ENCODE results near the gene CA14.

Gene CA14

DNA sequence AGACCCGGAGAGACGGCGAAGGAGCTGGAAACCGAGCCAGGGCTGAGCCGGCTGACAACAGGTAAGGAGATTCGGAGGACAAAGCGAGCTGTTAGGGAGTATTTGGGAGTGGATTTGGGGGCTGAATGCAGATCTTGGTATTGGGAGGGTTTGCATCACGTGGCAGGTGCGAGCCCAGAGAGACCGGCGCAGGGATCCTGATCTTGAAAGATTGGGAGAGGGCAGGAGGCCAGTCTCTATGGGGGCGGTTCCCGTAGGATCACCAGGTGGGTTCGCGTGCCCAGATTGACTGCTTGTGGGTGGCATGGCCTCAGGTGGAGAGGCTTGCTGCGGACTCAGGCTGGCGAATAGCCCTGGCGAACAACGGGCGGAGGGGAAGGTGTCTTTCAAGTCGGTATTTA, 25.0 kb downstream of the CA14 start:
- peaks cover 31% of the 10 kb centered on the region for H3K4me1 Mint-ChIP-seq
- TF ChIP-seq, protein P1, sequence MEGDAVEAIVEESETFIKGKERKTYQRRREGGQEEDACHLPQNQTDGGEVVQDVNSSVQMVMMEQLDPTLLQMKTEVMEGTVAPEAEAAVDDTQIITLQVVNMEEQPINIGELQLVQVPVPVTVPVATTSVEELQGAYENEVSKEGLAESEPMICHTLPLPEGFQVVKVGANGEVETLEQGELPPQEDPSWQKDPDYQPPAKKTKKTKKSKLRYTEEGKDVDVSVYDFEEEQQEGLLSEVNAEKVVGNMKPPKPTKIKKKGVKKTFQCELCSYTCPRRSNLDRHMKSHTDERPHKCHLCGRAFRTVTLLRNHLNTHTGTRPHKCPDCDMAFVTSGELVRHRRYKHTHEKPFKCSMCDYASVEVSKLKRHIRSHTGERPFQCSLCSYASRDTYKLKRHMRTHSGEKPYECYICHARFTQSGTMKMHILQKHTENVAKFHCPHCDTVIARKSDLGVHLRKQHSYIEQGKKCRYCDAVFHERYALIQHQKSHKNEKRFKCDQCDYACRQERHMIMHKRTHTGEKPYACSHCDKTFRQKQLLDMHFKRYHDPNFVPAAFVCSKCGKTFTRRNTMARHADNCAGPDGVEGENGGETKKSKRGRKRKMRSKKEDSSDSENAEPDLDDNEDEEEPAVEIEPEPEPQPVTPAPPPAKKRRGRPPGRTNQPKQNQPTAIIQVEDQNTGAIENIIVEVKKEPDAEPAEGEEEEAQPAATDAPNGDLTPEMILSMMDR (IDR thresholded peaks at IDR 0.05; ENCODE audit: unreplicated experiment in 3 of 3), result no peak
- no peaks in the 10 kb centered on the region for H3K27me3 Mint-ChIP-seq (ENCODE audit: low read depth)
- peaks cover 36% of the 10 kb centered on the region for H3K36me3 Mint-ChIP-seq (ENCODE audit: low read depth)
- H3K9me3 Mint-ChIP-seq, result no peaks in the 10 kb centered on the region
- peak overlapping the region; percentile 23 to 81 (median 64) for H3K27ac Mint-ChIP-seq
- H3K4me3 Mint-ChIP-seq, result peak overlapping the region; percentile 83 to 89 (median 84)

DNA sequence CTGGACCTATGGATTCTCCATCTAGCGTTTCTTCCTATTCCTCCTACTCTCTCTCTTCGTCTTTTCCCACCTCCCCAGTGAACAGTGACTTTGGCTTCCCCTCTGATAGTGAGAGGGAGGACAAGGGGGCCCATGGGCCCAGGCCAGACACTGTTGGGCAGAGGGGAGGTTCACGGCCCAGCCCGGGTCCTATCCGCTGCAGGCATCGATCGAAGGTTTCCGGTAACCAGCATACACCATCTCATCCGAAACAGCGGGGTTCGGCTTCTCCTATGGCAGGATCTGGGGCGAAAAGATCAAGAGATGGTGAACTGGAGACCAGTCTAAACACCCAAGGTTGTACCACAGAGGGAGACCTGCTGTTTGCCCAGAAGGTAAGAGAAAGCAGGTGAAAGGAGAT, 25.7 kb downstream of the CA14 start:
- Mint-ChIP-seq H3K27ac (no peak overlapping the region), H3K27me3 (ENCODE audit: low read depth) (no peaks in the 10 kb centered on the region), H3K36me3 (ENCODE audit: low read depth) (peaks cover 34% of the 10 kb centered on the region), H3K4me3 (peak overlapping the region; percentile 83 to 89 (median 84)), H3K4me1 (peaks cover 29% of the 10 kb centered on the region), H3K9me3 (no peaks in the 10 kb centered on the region)
- TF ChIP-seq, protein P1 (IDR thresholded peaks at IDR 0.05; ENCODE audit: unreplicated experiment in 3 of 3), result no peak

GRCh38 chr1:150288382-150288781, 30.8 kb downstream of the CA14 start:
- peaks cover 6% of the 10 kb centered on the region for H3K4me1 Mint-ChIP-seq
- peaks cover 18% of the 10 kb centered on the region for H3K36me3 Mint-ChIP-seq (ENCODE audit: low read depth)
- H3K27ac Mint-ChIP-seq, result no peak overlapping the region
- TF ChIP-seq, protein P1 (IDR thresholded peaks at IDR 0.05; ENCODE audit: unreplicated experiment in 3 of 3), result no peak
- H3K4me3 Mint-ChIP-seq, result no peak overlapping the region
- no peaks in the 10 kb centered on the region for H3K27me3 Mint-ChIP-seq (ENCODE audit: low read depth)
- H3K9me3 Mint-ChIP-seq, result no peaks in the 10 kb centered on the region

DNA sequence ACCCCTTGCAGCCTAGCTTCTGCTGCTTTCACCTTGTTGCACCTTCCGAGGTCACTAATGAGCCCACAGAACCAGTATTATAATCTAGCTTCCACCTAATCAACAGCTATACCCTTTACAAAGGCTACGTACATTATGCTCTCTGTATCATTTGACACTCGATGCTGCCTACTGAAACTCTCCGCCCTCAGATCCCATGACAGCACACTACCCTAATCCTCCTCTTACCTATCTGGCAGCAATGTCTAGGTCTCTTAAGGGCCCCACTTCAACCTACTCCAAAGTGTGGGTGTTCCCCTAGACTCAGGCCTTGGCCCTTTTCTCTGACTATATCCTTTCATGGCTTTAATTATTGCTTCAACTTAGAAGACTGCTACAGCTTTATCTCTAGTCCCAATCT, 31.2 kb downstream of the CA14 start:
- Mint-ChIP-seq H3K27ac (no peak overlapping the region), H3K4me1 (peaks cover 10% of the 10 kb centered on the region), H3K27me3 (ENCODE audit: low read depth) (no peaks in the 10 kb centered on the region), H3K9me3 (no peaks in the 10 kb centered on the region), H3K4me3 (no peak overlapping the region), H3K36me3 (ENCODE audit: low read depth) (peaks cover 18% of the 10 kb centered on the region)
- TF ChIP-seq, protein P1 (IDR thresholded peaks at IDR 0.05; ENCODE audit: unreplicated experiment in 3 of 3), result no peak

DNA sequence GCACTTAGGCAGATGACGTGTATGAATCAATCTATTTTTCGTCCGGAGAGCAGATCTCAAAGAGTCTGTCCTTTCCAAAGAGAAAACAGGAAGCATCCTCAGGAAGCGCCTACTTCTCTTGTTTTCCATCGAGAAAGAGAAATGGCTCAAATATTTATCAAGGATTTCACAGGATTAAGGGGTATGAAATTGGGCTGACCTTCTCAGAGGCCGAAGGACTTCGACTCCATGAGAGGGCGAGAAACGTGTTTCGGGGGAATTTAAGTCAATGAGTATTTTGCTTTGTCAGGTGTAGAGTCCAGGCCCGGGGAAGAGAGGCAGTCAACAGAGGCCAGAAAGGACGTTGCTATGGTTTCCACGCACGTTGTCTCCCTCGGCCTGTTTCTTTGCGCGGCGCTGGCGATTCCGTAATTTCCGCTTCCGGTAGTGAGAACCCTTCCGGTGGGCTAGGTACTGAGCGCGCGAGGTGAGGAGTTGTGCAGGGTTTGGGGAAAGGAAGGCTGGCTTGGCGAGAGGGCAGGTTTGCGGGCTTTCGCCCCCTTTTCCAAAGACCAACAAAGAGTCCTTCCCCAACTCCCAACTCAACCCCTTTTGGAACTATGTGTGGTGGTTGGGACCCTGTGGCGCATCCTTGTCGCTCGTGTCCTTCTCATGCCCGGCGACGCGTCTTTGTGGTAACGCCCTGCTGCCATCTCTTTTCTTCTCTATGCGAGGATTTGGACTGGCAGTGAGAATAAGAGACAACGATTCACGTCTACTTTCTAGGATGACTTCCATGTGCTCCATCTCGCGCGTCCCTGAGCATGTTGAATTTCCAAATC, 36.1 kb downstream of the CA14 start, which contains the start of gene MRPS21:
MRPS21 (plus strand) TSS at position 429 of the 821 bp plus-strand sequence. CDS start 506 bp downstream, outside the sequence.
- H3K4me3 Mint-ChIP-seq, result peak within 1 kb of the TSS; percentile 91 to 98 (median 98)
- TF ChIP-seq, protein P1 (IDR thresholded peaks at IDR 0.05; ENCODE audit: unreplicated experiment in 3 of 3), result no peak
- H3K36me3 Mint-ChIP-seq (ENCODE audit: low read depth), result peaks cover 27% of the 10 kb centered on the region
- H3K4me1 Mint-ChIP-seq, result peaks cover 22% of the 10 kb centered on the region
- H3K27me3 Mint-ChIP-seq (ENCODE audit: low read depth), result peaks cover 4% of the 10 kb centered on the region
- peak within 1 kb of the TSS; percentile 94 to 98 (median 95) for H3K27ac Mint-ChIP-seq
- no peaks in the 10 kb centered on the region for H3K9me3 Mint-ChIP-seq
